OCI-LY3 (cell line): Measurements from ENCODE around the gene BRCC3.

Experiments used
- H2AFZ ChIP-seq: fragments of 200-600, 300-600 bp; shearing (Covaris generic); 2 replicates; pipeline ENCODE4 v1.6.0; 2014; ENCODE audit warnings: antibody characterized with exemption, low read depth, low read length
- H3K27ac ChIP-seq: fragments of 200-600, 300-600 bp; sonication (generic); 2 replicates; pipeline ENCODE4 v1.5.1; 2014; ENCODE audit warnings: mild to moderate bottlenecking, low read length, moderate library complexity, mixed read lengths
- H3K27me3 ChIP-seq: fragments of 200-600, 300-600 bp; sonication (generic); 2 replicates; pipeline ENCODE4 v1.6.1; 2014; ENCODE audit warnings: low read depth, low read length, mixed read lengths
- H3K36me3 ChIP-seq: fragments of 200-600, 300-600 bp; sonication (generic); replicated peaks from 2 replicates; pipeline ENCODE3; 2014; ENCODE audit warnings: low read depth, low read length, mixed read lengths
- H3K4me1 ChIP-seq: fragments of 300-600, 200-600 bp; sonication (generic); 2 replicates; pipeline ENCODE4 v1.6.1; 2014; ENCODE audit warnings: low read length, mixed read lengths
- H3K4me2 ChIP-seq: fragments of 200-600, 300-600 bp; sonication (generic); 2 replicates; pipeline ENCODE4 v1.6.1; 2014; ENCODE audit warnings: low read length, mixed read lengths
- H3K4me3 ChIP-seq: fragments of 300-600, 200-600 bp; sonication (generic); 2 replicates; pipeline ENCODE4 v1.5.1; 2014; ENCODE audit warnings: antibody characterized with exemption, mild to moderate bottlenecking, low read length, moderate library complexity
- H3K79me2 ChIP-seq: fragments of 300-600, 200-600 bp; shearing (Covaris generic); 2 replicates; pipeline ENCODE4 v1.6.1; 2014; ENCODE audit warnings: mild to moderate bottlenecking, low read length, mixed read lengths
- H3K9ac ChIP-seq: fragments of 300-600, 200-600 bp; shearing (Covaris generic); 2 replicates; pipeline ENCODE4 v1.6.0; 2014; ENCODE audit warnings: mild to moderate bottlenecking, low read length, moderate library complexity
- H3K9me3 ChIP-seq: fragments of 200-600, 300-600 bp; shearing (Covaris generic); 2 replicates; pipeline ENCODE4 v1.6.1; 2014; ENCODE audit warnings: low read length, mixed read lengths; ENCODE audit not compliant: insufficient read depth
- H4K20me1 ChIP-seq: fragments of 200-600, 300-600 bp; sonication (generic); 2 replicates; pipeline ENCODE4 v1.6.1; 2016; ENCODE audit warnings: low read length, mixed read lengths; ENCODE audit not compliant: insufficient read depth
- EZH2phosphoT487 ChIP-seq: fragments of 200-600 bp; shearing (Covaris generic); IDR thresholded peaks from 2 replicates; pipeline ENCODE4 v1.6.1; 2018; ENCODE audit warnings: antibody characterized with exemption, mixed run types, low read depth
- TF ChIP-seq, protein P1 (sequence below): fragments of 200-600, 300-600 bp; sonication (generic); IDR thresholded peaks from 2 replicates; pipeline ENCODE4 v1.5.1; 2014; ENCODE audit warnings: antibody characterized with exemption, low read length, low read depth

The BRCC3 gene

DNA sequence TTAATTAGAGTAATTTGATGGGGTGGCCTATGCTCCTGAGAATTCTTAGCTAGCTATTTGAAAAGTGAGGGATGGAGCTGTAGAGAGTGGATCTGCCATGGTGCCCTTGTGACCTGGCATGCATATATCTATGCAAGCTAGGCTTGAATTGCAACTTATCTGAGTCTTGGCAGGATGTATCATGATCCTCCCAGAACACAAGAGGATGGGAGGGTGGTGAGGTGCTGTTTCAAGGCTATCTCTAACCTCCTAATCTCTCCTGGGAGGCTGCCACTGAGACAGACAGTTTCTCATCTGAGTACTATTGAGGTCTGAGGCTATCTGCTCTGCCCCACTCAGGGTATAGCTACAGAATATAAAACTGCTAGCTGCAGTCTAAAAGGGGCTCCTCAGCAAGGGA is 56.6 kb downstream of the BRCC3 start:
- Histone ChIP-seq H3K4me3 (no peak overlapping the region), H3K9ac (no peak overlapping the region), H3K79me2 (no peaks in the 10 kb centered on the region), H3K9me3 (no peaks in the 10 kb centered on the region), H4K20me1 (no peaks in the 10 kb centered on the region), H3K27me3 (no peaks in the 10 kb centered on the region), H2AFZ (no peak overlapping the region), H3K36me3 (peaks cover 21% of the 10 kb centered on the region), H3K4me2 (no peak overlapping the region), H3K4me1 (no peaks in the 10 kb centered on the region), H3K27ac (no peak overlapping the region)
- TF ChIP-seq EZH2phosphoT487: no peak
- TF ChIP-seq, protein P1, sequence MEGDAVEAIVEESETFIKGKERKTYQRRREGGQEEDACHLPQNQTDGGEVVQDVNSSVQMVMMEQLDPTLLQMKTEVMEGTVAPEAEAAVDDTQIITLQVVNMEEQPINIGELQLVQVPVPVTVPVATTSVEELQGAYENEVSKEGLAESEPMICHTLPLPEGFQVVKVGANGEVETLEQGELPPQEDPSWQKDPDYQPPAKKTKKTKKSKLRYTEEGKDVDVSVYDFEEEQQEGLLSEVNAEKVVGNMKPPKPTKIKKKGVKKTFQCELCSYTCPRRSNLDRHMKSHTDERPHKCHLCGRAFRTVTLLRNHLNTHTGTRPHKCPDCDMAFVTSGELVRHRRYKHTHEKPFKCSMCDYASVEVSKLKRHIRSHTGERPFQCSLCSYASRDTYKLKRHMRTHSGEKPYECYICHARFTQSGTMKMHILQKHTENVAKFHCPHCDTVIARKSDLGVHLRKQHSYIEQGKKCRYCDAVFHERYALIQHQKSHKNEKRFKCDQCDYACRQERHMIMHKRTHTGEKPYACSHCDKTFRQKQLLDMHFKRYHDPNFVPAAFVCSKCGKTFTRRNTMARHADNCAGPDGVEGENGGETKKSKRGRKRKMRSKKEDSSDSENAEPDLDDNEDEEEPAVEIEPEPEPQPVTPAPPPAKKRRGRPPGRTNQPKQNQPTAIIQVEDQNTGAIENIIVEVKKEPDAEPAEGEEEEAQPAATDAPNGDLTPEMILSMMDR: no peak

GRCh38 chrX:155132110-155132509 is 60.8 kb downstream of the BRCC3 start:
- H3K27ac ChIP-seq: no peak overlapping the region
- no peaks in the 10 kb centered on the region for H3K9me3 ChIP-seq
- no peaks in the 10 kb centered on the region for H3K27me3 ChIP-seq
- H4K20me1 ChIP-seq: no peaks in the 10 kb centered on the region
- H3K4me3 ChIP-seq: no peak overlapping the region
- H3K9ac ChIP-seq: no peak overlapping the region
- H3K4me2 ChIP-seq: no peak overlapping the region
- no peak overlapping the region for H2AFZ ChIP-seq
- TF ChIP-seq EZH2phosphoT487: no peak
- TF ChIP-seq, protein P1: no peak
- H3K79me2 ChIP-seq: no peaks in the 10 kb centered on the region
- H3K36me3 ChIP-seq: peaks cover 7% of the 10 kb centered on the region
- H3K4me1 ChIP-seq: no peaks in the 10 kb centered on the region

DNA sequence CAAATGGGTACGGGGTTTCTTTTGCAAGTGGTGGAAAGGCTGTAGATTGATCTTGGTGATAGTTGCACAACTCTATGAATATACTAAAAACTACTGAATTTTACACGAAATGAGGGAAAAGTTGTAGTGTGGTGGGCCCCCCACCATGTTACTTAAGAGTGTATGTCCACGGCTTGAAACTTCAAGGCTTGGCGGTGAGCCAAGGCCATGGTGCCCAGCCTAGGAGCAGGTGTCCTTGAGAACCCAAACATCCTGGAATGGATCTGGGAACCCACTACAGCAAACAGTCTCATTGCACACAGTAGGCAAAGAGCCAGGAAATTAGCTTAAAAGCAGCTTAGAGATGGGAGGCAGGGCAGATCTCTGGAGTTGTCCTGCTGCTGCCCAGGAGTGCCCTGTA is 62.9 kb downstream of the BRCC3 start:
- Histone ChIP-seq H3K4me1 (no peaks in the 10 kb centered on the region), H3K4me2 (no peak overlapping the region), H4K20me1 (no peaks in the 10 kb centered on the region), H3K27ac (no peak overlapping the region), H3K27me3 (no peaks in the 10 kb centered on the region), H2AFZ (no peak overlapping the region), H3K9ac (no peak overlapping the region), H3K9me3 (no peaks in the 10 kb centered on the region), H3K36me3 (no peaks in the 10 kb centered on the region), H3K4me3 (no peak overlapping the region), H3K79me2 (no peaks in the 10 kb centered on the region)
- TF ChIP-seq EZH2phosphoT487: no peak
- TF ChIP-seq, protein P1: no peak

DNA sequence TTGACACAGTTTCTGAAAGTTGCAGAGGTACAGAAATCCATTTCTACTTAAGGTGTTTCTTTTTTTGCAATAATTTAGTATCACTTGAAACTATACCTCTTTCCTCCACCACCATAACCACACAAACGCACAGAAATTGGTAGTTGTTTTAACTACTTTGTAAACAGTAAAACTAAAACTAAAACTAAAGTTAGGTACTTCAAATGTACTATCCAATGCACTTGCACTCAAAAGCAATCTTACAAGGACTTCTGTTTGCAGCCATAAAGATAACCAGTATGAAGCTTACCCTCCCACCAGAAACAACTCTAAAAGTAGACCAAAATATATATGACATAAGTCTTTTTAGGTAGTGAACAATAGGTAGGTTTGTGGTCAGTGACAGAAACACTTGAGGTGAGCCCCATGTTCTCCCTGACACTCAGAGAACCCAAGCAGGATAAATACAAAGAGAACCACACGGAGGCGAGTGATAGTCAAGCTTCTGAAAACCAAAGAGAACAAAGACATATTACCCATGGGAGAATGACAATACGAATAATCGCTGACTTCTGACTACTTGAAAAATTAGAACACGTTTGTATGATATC is 72.7 kb downstream of the BRCC3 start:
- Histone ChIP-seq H3K4me3 (no peak overlapping the region), H3K4me1 (no peaks in the 10 kb centered on the region), H2AFZ (no peak overlapping the region), H3K27ac (no peak overlapping the region), H3K9ac (no peak overlapping the region), H3K4me2 (no peak overlapping the region), H3K9me3 (no peaks in the 10 kb centered on the region), H3K79me2 (no peaks in the 10 kb centered on the region), H3K27me3 (no peaks in the 10 kb centered on the region), H4K20me1 (no peaks in the 10 kb centered on the region), H3K36me3 (no peaks in the 10 kb centered on the region)
- no peak for TF ChIP-seq EZH2phosphoT487
- TF ChIP-seq, protein P1: no peak
